Activated CD8-positive, alpha-beta memory T cell treated with anti-CD3 and anti-CD28 coated beads, Interleukin-2, amount 50 U/mL, for 1 hour (primary cell): ENCODE measurements around the gene USF3.

Experiments used
- DNase-seq: peaks from one replicate; pipeline ENCODE4 v3.0.0-alpha.2; 2020; ENCODE audit errors: extremely low read depth

USF3 gene

GRCh38 chr3:113697500-113698090, 1.2 kb upstream of the USF3 start:
- no peak for DNase-seq

GRCh38 chr3:113696658-113697499, 437 bp upstream of the USF3 start:
- peak; percentile 98 for DNase-seq

GRCh38 chr3:113695431-113695785, 1.0 kb downstream of the USF3 start:
- no peak for DNase-seq

- DNase-seq, result no peak
Measured at GRCh38 chr3:113690482-113690881, 6.0 kb downstream of the USF3 start.

GRCh38 chr3:113685956-113686721, 10.3 kb downstream of the USF3 start:
- DNase-seq, result no peak

GRCh38 chr3:113685124-113685523, 11.3 kb downstream of the USF3 start:
- DNase-seq, result no peak

- no peak for DNase-seq
Measured at GRCh38 chr3:113684271-113684819, 12.1 kb downstream of the USF3 start.

GRCh38 chr3:113678773-113679172, 17.7 kb downstream of the USF3 start:
- no peak for DNase-seq

DNA sequence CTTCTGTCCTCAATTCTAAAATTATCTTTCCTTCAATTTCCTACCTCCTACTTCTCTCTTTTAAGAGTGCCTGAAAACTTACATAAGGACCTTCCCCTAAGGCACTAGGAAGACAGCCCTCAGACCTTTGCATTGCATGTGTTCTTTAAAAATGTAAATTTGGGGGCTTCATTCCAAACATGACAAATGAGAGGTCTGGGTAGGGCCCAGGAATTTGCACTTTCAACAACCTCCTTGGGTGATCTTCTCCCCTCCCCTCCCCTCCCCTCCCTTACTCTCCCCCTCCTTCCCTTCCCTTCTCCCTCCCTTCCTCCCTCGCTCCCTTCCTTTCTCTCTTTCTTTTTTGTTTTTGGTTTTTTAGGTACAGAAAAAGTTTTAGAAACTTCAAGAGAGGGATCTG, 18.7 kb downstream of the USF3 start:
- DNase-seq, result no peak

- no peak for DNase-seq
Measured at GRCh38 chr3:113676261-113676660, 20.2 kb downstream of the USF3 start.

DNA sequence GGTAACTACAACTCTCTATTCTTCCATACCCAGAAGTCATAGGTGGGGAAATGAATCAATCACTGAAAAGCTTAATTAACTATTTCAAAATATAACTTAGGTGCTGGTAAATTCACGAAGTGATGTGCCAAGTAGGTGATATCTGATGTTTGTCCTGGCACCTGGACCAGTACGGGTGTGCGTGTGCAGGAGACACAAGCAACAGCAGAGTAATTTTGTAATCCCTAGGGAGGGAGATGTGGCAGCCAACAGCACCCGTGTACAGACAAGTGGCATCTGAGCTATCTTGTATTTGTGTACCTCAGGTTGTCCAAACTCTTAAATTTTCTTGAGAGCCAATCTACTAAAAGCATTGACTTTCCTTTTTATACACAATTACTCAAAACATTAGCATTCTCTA, 22.8 kb downstream of the USF3 start:
- no peak for DNase-seq

- DNase-seq, result no peak
Measured at GRCh38 chr3:113668015-113668414, 28.4 kb downstream of the USF3 start.

- no peak for DNase-seq
Measured at GRCh38 chr3:113664523-113665094, 31.8 kb downstream of the USF3 start.

GRCh38 chr3:113663761-113664160, 32.7 kb downstream of the USF3 start:
- no peak for DNase-seq

DNA sequence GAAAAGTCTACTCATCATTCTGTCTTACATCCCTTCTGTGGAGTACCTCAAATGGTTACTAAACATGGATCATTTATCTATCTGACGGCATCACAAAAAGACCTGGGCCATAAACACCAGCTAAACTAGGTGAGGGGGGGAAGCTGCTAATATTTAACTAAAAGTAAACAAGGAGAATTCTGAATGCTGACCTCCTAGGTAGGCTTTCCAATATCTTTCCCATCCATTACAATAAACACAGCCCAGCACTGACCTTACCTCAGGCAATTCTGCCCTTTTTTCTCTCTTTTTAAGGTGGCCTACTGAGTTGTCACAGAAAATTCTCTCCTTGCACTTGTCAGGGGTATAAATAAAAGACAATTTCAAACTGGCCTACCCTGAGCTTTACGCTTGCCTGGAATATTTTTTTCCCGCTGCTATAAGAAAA, 33.1 kb downstream of the USF3 start:
- no peak for DNase-seq

DNA sequence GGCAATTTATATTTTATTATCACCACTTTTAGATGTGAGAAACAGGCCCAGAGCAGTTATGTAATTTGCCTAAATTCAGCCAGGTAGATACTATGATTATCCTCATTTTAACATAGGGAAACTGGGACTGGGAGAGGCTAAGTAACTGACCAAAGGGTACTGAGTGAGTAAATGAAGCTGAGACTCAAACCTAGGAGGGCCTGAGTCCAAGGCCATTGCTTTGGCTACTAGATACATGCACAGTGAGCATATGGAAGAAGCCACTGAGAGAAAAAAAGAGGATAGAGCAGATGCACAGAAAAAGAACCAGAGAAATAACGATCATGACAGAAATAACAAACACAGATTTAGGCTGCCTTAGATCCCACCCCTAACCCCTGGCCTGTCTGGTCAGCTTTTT, 33.6 kb downstream of the USF3 start:
- no peak for DNase-seq

DNA sequence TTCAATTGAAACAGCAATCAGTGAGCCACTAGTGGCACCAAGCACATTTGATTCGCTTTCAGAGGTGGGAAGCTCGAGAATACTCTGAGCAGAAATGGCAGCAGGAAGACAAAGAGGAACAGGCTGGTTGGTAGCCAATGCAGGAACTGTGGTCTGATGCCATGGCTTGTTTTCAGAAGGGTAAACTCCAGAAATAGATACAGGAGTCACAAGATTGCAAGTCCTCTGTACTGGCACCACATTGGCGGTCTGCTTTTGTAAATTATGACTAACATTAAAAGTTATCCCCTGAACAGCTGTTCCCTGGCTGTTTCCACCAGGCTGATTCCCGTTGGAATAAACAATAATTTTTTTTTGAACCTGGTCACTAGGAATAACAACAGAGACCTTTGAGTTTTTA, 35.5 kb downstream of the USF3 start:
- DNase-seq, result no peak

- DNase-seq, result no peak
Measured at GRCh38 chr3:113660458-113660857, 36.0 kb downstream of the USF3 start.

GRCh38 chr3:113659996-113660395, 36.4 kb downstream of the USF3 start:
- DNase-seq, result no peak

GRCh38 chr3:113659101-113659541, 37.3 kb downstream of the USF3 start:
- no peak for DNase-seq

GRCh38 chr3:113658107-113658506, 38.3 kb downstream of the USF3 start:
- no peak for DNase-seq

- DNase-seq, result no peak
Measured at GRCh38 chr3:113654851-113655250, 41.6 kb downstream of the USF3 start.
